Astrocyte of the cerebellum (primary cell): ENCODE data around the gene TRABD2B.

Source experiments
- DNase-seq: peaks from one replicate; pipeline ENCODE4 v3.0.0-alpha.2; 2011; ENCODE audit warnings: low read depth
- H3K4me3 ChIP-seq: 2 replicates; pipeline ENCODE4 v1.5.1; 2011; ENCODE audit warnings: mild to moderate bottlenecking, low read depth, low read length, moderate library complexity
- in situ Hi-C: cut with HindIII; loops from 2 replicates; pipeline ENCODE4 v1.10.0; 2017; ENCODE audit warnings: low sequenced_read_pairs
- TF ChIP-seq, protein P1 (sequence below): IDR thresholded peaks from 2 replicates; pipeline ENCODE4 v1.5.1; 2012; ENCODE audit warnings: low read length, low read depth, moderate library complexity, mild to moderate bottlenecking; ENCODE audit errors: missing control alignments

Gene TRABD2B

DNA sequence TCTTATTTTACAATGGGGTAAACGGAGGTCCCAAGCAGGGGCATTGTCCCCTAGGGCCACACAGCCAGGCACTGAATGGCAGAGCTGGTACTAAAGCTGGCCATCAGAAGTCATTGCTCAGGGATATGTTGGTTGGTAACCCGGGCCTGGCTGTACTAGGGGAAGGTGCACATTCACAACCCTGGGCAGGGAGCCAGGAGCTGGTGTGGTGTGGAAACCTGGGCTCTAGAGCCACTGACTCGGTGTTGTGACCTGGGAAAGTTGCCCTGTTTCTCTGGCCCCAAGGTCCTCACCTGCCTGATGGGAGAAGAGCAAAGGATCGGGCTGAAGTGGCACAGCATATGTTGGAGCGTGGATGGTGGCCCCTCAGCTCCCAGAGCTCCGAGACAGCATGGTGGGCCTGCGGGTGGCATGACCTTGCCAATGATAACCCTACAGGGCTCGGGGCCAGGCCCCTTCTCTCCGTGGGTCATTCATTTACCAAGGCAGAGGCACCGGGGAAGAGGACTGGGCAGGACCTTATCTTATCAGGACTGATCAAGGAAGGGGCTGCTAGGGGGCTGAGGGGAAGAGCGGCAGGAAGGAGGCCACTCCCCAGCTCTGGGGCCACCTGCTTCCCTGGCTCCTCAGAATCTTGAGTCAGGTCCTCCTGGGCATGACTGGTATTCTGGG lies 274.1 kb downstream of the TRABD2B start:
- TF ChIP-seq, protein P1, sequence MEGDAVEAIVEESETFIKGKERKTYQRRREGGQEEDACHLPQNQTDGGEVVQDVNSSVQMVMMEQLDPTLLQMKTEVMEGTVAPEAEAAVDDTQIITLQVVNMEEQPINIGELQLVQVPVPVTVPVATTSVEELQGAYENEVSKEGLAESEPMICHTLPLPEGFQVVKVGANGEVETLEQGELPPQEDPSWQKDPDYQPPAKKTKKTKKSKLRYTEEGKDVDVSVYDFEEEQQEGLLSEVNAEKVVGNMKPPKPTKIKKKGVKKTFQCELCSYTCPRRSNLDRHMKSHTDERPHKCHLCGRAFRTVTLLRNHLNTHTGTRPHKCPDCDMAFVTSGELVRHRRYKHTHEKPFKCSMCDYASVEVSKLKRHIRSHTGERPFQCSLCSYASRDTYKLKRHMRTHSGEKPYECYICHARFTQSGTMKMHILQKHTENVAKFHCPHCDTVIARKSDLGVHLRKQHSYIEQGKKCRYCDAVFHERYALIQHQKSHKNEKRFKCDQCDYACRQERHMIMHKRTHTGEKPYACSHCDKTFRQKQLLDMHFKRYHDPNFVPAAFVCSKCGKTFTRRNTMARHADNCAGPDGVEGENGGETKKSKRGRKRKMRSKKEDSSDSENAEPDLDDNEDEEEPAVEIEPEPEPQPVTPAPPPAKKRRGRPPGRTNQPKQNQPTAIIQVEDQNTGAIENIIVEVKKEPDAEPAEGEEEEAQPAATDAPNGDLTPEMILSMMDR = no peak
- in situ Hi-C loops = no loop called here
- no peak for DNase-seq
- H3K4me3 ChIP-seq = no peak overlapping the region

DNA sequence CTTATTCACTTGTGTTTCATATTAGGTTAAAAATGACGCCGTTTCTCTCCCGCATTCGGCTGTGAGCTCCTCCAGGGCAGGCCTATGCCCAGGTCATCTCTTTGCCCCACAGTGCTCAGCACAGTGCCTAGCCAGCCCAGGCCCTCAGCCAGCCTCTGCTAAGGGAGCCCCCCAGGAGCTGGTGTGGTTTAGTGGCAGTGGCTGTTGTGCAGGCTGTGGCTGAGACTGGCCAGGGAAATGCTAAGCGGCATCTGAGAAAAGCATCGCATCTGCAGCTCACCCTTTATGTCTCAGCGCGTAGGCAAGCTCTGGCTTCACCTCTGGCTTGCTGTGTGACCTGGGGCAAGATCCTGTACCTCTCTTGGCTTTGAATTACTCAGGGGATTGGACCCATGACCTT lies 275.1 kb downstream of the TRABD2B start:
- DNase-seq = no peak
- TF ChIP-seq, protein P1 = no peak
- in situ Hi-C loops = no loop called here
- no peak overlapping the region for H3K4me3 ChIP-seq

DNA sequence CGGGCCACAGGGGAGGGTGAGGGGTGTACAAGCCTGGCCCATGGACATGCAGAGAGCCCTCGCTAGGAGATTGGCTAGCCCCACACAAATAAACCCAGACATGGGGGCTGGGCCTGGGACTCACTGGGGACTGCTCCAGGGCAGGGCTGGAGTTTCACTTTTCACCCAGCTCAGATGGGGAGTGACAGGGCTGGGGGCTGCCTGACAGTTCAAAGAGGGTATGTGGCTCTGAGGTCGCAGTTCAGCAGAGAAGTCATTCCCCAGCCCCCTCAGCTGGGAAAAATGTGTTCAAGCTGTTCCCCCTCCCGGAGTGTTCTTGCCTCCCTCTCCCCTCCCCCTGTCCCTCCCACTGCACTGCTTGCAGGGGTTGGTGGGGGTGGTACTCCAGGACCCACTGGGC lies 277.1 kb downstream of the TRABD2B start:
- H3K4me3 ChIP-seq = no peak overlapping the region
- TF ChIP-seq, protein P1 = no peak
- no peak for DNase-seq
- in situ Hi-C loops = no loop called here

DNA sequence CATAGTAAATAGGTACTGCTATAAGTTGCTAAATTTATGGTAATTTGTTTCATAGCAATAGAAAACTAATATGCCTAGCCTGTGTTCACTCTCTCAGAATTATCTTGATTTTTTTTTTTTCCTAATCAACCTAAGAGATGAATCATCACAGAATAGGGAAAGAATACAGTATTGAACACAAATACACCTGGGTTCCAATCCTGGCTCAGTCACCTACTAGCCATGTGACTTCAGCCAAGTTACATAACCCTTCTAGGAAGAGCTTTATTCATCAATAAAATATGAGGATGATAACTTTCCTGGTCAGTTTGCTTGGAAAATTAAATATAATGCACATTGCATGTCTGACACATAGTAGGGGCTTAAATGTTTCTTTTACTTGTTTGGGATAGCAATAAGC lies 279.8 kb downstream of the TRABD2B start:
- H3K4me3 ChIP-seq = no peak overlapping the region
- in situ Hi-C loops = loop anchor here (5.0 kb wide), 1 partner anchor 85 kb away; no protein-coding TSS in a partner anchor
- TF ChIP-seq, protein P1 = no peak
- no peak for DNase-seq

DNA sequence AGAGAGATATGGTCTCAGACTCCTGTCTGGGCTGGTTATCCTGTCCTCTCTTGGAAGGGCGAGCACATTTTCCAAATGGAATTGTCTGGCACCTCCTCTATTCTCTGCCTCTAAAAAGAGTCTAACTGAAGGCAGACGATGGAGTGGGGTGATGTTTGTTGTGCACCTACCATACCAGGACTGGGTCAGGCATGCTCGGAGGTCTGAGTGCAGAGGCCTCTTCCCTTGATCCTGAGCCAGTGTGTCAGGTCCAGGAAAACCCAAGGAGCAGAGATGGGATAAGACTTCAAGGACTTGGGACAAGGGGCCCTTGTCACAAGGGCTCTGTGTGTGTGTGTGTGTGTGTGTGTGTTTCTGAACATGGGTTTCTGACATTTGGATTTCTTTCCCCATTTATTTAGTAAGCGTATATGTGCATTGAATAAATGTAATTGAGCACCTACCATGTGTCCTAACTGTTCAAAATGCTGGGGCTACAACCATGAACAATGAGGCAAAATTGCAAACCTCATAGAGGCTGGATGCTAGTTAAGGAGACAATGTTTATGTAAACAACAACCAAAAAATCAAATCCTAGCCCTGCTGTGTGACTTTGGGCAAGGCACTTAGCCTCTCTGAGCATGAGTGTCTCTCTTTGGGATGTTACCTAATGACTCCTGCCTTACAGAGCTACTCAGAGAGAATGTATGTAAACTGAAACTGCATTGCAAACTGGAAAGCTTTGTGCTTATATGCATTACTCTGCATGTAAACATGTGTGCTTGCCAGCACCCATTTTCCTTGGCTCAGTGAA lies 283.0 kb downstream of the TRABD2B start:
- no peak overlapping the region for H3K4me3 ChIP-seq
- TF ChIP-seq, protein P1 = no peak
- no peak for DNase-seq
- in situ Hi-C loops = no loop called here

DNA sequence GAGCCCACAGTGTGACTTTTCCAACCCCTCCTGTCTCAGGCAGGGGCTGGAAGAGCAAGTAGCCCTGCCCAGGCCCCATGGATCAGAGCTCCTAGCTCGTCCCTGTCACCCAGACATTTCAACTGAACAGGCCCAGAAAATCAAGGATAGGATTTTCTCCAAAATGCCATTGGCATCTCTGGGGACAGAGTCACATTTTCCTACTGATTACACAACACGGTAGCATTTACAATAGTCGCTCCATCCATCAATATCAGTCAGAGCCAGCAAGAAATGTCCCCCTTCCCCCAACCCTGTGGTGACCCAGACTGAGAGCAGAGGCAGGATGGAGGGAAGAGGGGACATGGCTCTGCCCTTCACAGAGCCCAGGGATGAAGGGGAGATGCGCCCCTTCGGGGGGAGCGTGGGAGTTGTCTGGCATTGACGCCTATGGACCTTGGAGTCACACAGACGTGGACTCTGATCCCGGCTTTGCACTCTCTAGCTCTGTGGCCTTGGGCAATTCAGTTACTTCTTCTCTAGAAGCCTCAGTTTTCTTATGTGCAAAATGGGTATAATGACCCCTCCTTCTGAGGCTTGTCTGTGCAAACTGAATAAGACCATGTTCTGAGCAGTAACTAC lies 283.7 kb downstream of the TRABD2B start:
- in situ Hi-C loops = no loop called here
- TF ChIP-seq, protein P1 = no peak
- H3K4me3 ChIP-seq = no peak overlapping the region
- no peak for DNase-seq
